Measurements from ENCODE around the gene SCTR. TPM values are rescaled to one million over a fixed set of nuclear protein-coding genes. Genes with fewer than 3 reads are reported as not detected.

Gene SCTR
- total RNA-seq, 1 donor from 2014 or later, result not detected

DNA sequence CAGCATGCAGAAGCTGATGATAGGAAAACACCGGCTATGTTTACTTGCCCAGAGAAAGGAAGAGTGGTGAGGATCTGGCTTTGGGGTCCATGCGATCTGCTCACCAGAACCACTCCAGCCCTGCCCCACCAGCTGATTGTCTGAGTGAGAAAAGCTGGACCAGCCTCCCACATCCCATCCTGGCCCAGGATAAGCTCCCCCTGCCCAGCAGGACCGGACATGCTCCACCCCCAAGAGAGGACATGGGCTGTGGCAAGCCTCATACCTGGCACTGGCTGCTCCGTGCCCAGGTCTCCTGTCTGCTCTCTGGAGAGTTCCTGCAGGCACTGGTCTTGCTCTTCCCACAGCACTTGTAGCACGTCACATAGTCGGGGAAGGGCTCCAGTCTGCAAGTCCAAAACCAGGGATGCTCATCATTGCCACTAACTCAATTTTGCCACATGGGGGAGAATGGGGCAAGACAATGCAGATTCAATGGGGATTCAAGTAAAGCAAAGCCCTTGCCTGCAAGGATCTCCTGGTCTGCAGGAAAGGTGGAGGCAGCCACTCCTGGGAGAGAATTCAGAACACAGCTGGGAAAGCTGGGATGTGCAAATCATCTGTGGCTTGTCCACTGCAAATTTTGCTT, 30.0 kb downstream of the SCTR start:
- TF ChIP-seq, protein P1, sequence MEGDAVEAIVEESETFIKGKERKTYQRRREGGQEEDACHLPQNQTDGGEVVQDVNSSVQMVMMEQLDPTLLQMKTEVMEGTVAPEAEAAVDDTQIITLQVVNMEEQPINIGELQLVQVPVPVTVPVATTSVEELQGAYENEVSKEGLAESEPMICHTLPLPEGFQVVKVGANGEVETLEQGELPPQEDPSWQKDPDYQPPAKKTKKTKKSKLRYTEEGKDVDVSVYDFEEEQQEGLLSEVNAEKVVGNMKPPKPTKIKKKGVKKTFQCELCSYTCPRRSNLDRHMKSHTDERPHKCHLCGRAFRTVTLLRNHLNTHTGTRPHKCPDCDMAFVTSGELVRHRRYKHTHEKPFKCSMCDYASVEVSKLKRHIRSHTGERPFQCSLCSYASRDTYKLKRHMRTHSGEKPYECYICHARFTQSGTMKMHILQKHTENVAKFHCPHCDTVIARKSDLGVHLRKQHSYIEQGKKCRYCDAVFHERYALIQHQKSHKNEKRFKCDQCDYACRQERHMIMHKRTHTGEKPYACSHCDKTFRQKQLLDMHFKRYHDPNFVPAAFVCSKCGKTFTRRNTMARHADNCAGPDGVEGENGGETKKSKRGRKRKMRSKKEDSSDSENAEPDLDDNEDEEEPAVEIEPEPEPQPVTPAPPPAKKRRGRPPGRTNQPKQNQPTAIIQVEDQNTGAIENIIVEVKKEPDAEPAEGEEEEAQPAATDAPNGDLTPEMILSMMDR (IDR thresholded peaks at IDR 0.05), result no peak
- H3K4me1 Mint-ChIP-seq (ENCODE audit: low read depth), result peaks cover 32% of the 10 kb centered on the region
- no peak overlapping the region for H3K4me3 Mint-ChIP-seq (ENCODE audit: unreplicated experiment)
- peaks cover 6% of the 10 kb centered on the region for H3K36me3 Mint-ChIP-seq (ENCODE audit: low read depth)
- peaks cover 15% of the 10 kb centered on the region for H3K27me3 Mint-ChIP-seq (ENCODE audit: low read depth)
- H3K27ac Mint-ChIP-seq (ENCODE audit: unreplicated experiment), result no peak overlapping the region
- DNase-seq (ENCODE audit: low spot score), result no peak
- H3K9me3 Mint-ChIP-seq (ENCODE audit: low read depth), result peaks cover 22% of the 10 kb centered on the region

DNA sequence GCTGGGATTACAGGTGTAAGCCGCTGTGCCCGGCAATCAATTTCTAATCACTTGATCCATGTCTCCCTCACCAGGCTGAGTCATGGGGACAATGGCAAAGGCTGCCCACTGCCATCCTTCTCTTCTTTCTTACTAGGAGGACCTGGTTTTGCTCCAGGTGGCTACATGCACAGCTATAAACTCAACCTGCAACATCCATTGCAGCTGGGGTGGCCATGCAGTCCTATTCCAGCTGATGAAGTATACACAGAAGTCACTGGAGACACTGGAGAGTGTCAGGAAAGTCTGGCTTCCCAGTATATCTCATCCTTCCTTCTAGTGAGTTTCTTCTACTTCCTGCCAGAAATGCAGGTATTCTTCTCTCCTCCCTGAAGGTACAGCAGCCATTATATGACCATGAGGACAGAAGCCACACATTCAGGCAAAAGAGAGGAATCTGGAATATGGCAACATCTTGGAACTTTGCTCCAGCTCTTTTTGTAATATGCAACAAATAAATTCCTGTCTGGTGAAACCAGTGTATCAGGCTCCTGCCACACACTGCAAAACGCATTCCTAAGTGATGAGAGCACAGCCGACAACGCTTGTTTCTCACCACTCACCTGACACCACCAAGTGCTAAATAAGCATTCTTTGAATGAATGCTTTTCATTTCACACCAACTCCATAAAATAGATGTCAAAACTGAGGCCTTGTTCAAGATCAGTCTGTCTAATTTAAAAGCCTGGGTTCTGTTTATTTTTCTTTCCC, 32.3 kb downstream of the SCTR start:
- peaks cover 50% of the 10 kb centered on the region for H3K4me1 Mint-ChIP-seq (ENCODE audit: low read depth)
- no peak overlapping the region for H3K4me3 Mint-ChIP-seq (ENCODE audit: unreplicated experiment)
- TF ChIP-seq, protein P1 (IDR thresholded peaks at IDR 0.05), result no peak
- H3K9me3 Mint-ChIP-seq (ENCODE audit: low read depth), result no peaks in the 10 kb centered on the region
- peak overlapping the region; percentile 91 for H3K27ac Mint-ChIP-seq (ENCODE audit: unreplicated experiment)
- DNase-seq (ENCODE audit: low spot score), result no peak
- no peaks in the 10 kb centered on the region for H3K36me3 Mint-ChIP-seq (ENCODE audit: low read depth)
- peaks cover 4% of the 10 kb centered on the region for H3K27me3 Mint-ChIP-seq (ENCODE audit: low read depth)

DNA sequence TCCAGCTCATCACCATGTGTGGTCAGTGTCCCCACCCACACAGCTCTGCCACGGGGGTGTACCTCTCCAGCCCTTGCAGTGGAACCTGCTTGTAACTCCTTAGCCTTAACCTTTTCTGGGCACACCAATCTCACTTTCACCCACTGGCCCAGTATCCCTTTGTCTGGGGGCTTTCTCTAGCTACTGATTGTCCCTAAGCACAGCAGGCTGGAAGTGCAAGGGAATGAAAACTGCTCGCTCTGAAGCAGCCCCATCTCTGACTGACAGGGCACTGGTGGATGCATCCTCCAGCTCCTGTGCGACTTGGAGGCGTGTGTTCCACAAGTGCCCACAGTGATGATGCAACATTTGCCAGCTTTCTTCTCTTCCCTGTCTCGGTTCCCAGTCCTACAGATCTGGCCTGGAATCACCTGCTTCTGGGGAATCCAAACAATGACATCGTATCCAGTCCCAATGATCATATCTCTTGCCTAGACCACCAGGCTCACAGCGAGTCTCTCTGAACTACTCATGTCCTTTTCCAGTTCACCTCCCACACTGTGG, 33.6 kb downstream of the SCTR start:
- Mint-ChIP-seq H3K4me1 (ENCODE audit: low read depth) (peaks cover 62% of the 10 kb centered on the region), H3K27ac (ENCODE audit: unreplicated experiment) (peak overlapping the region; percentile 73)

DNA sequence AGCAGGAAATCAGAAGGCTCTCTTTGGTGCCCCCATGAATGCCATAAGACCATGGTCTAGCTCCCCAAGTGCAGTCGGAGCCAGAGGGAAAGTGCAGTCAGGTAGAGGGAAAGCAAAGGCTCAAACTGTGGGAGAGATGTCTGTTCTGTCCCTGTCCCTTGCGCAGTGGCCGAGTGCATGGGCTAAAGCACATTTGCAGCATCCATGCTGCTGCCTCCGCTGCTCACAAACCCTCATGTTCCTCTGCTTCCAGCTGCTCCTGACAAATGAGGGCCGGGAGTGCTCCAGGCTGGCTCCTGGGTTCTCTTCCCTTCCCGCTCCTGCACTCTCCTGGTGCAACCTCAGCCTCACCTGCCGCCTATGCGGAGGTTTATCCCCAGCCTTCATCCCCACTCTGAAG, 34.2 kb downstream of the SCTR start:
- peaks cover 68% of the 10 kb centered on the region for H3K4me1 Mint-ChIP-seq (ENCODE audit: low read depth)
- no peaks in the 10 kb centered on the region for H3K36me3 Mint-ChIP-seq (ENCODE audit: low read depth)
- no peaks in the 10 kb centered on the region for H3K9me3 Mint-ChIP-seq (ENCODE audit: low read depth)
- TF ChIP-seq, protein P1 (IDR thresholded peaks at IDR 0.05), result no peak
- H3K27ac Mint-ChIP-seq (ENCODE audit: unreplicated experiment), result no peak overlapping the region
- no peaks in the 10 kb centered on the region for H3K27me3 Mint-ChIP-seq (ENCODE audit: low read depth)
- no peak overlapping the region for H3K4me3 Mint-ChIP-seq (ENCODE audit: unreplicated experiment)
- peak; percentile 58 for DNase-seq (ENCODE audit: low spot score)

More for the DNA sequence above, 33.6 kb downstream of the SCTR start:
- no peak for DNase-seq (ENCODE audit: low spot score)
- Mint-ChIP-seq H3K9me3 (ENCODE audit: low read depth) (no peaks in the 10 kb centered on the region), H3K36me3 (ENCODE audit: low read depth) (no peaks in the 10 kb centered on the region), H3K4me3 (ENCODE audit: unreplicated experiment) (no peak overlapping the region), H3K27me3 (ENCODE audit: low read depth) (peaks cover 2% of the 10 kb centered on the region)
- TF ChIP-seq, protein P1 (IDR thresholded peaks at IDR 0.05), result no peak

DNA sequence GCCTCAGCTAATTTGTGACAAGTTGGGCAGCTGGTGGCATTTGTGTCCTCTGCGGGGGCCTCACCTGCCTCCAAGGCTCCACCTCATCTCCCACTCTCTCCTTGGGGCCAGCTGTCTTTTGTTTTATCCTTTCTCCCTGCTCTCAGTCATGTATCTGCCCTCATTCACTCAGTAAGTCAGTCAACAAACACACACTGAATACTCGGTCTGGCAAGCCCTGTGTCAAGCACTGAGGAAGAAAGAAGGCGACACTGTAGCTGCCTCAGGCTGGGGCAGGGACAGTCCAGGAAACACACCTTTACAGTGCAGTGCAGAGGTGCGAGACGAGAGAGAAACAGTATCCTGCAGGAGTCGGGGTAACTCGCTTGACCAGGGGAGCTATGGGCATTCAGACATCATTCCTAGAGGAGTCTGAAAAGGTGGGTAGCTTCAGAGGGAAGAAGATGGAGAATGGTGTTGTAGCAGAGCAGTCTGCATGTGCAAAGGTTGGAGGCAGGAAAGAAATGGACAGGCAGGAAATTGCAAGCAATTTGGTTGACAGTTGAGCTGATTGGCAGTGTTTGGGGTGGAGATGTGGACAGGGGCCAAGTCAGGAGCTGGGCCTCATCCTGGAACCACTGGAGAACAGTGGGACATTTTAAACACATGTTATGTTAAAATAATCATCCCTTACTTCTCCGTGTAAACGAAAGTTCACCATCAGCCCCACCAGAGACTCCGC, 34.9 kb downstream of the SCTR start:
- TF ChIP-seq, protein P1 (IDR thresholded peaks at IDR 0.05), result no peak
- no peak for DNase-seq (ENCODE audit: low spot score)
- no peaks in the 10 kb centered on the region for H3K36me3 Mint-ChIP-seq (ENCODE audit: low read depth)
- H3K27ac Mint-ChIP-seq (ENCODE audit: unreplicated experiment), result peak overlapping the region; percentile 18
- peaks cover 76% of the 10 kb centered on the region for H3K4me1 Mint-ChIP-seq (ENCODE audit: low read depth)
- no peak overlapping the region for H3K4me3 Mint-ChIP-seq (ENCODE audit: unreplicated experiment)
- no peaks in the 10 kb centered on the region for H3K9me3 Mint-ChIP-seq (ENCODE audit: low read depth)
- no peaks in the 10 kb centered on the region for H3K27me3 Mint-ChIP-seq (ENCODE audit: low read depth)

Measured in chondrocyte (in vitro differentiated cells).